Stomach smooth muscle (tissue), 2 donors: ENCODE data around the gene OR2K2.
"Not testable (repeated sequence)": the region's sequence is repeated elsewhere in the genome, so short reads cannot be mapped to it uniquely, and the experiment has no call there.

Experiments
- H3K27ac ChIP-seq: one replicate; pipeline ENCODE4 v1.7.0; 2013; ENCODE audit warnings: mild to moderate bottlenecking, low read length, inconsistent platforms
- H3K27me3 ChIP-seq, 2 donors: one replicate each; pipeline ENCODE4 v1.7.0; 2013; ENCODE audit warnings: low read length in 2 of 2; ENCODE audit not compliant: insufficient read depth in 2 of 2, control insufficient read depth in 1 of 2
- H3K36me3 ChIP-seq, 2 donors: one replicate each; pipeline ENCODE4 v1.7.0; 2013; ENCODE audit warnings: low read length in 2 of 2; ENCODE audit not compliant: control insufficient read depth in 2 of 2, insufficient read depth in 2 of 2
- H3K4me1 ChIP-seq: one replicate; pipeline ENCODE4 v1.7.0; 2013; ENCODE audit warnings: low read length; ENCODE audit not compliant: control insufficient read depth, insufficient read depth
- H3K4me3 ChIP-seq, 2 donors: one replicate each; pipeline ENCODE4 v1.7.0; 2013; ENCODE audit warnings: low read length in 2 of 2
- H3K9ac ChIP-seq, 2 donors: one replicate each; pipeline ENCODE4 v1.7.0; 2013; ENCODE audit warnings: low read length in 2 of 2, mild to moderate bottlenecking in 1 of 2
- H3K9me3 ChIP-seq, 2 donors: one replicate each; pipeline ENCODE4 v1.7.0; 2013; ENCODE audit warnings: low read length in 2 of 2; ENCODE audit not compliant: control insufficient read depth in 2 of 2
- donor health status: healthy.
- donor health status: Pancreatic carcinoma.

OR2K2 gene

DNA sequence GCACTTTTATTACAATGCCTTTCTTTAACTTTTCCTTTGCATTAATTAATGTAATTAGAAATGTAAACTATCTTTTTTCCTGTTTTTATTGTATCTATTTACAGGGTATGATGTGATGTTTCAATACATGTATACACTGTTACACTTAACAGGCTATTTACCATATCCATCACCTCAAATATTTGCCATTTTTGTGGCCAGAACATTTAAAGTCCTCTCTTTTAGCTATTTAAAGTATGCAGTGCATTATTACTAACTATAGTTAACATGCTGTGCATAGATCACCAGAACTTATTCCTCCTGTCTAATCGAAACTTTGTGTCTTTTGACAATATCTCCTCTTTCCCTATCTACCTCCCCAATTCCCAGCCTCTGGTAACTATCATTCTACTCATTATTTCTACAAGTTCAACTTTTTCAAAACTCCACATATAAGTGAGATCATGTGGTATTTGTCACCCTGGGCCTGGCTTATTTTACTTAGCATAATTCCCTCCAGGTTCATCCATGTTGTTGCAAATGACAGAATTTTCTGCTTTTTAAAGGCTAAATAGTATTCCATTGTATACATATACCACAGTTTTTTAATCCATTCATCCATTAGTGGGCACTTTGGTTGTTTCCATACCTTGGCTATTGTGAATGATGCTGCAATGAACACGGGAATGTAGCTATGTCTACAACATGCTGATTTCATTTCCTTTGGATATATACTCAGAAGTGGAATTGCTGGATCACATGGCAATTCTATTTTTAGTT lies 32.8 kb downstream of the OR2K2 start:
- H3K9me3 ChIP-seq, result no peaks in the 10 kb centered on the region
- H3K4me3 ChIP-seq, result no peak overlapping the region
- H3K27me3 ChIP-seq, result no peaks in the 10 kb centered on the region
- no peak overlapping the region for H3K9ac ChIP-seq
- no peak overlapping the region for H3K27ac ChIP-seq
- no peaks in the 10 kb centered on the region for H3K4me1 ChIP-seq
- no peaks in the 10 kb centered on the region for H3K36me3 ChIP-seq

GRCh38 chr9:111294691-111295451 lies 35.2 kb downstream of the OR2K2 start:
- H3K27ac ChIP-seq, result no peak overlapping the region
- H3K4me3 ChIP-seq, result no peak overlapping the region
- no peak overlapping the region for H3K9ac ChIP-seq
- H3K4me1 ChIP-seq, result no peaks in the 10 kb centered on the region
- H3K9me3 ChIP-seq, result no peaks in the 10 kb centered on the region
- H3K27me3 ChIP-seq, result no peaks in the 10 kb centered on the region
- no peaks in the 10 kb centered on the region for H3K36me3 ChIP-seq

- no peaks in the 10 kb centered on the region for H3K27me3 ChIP-seq
- H3K4me3 ChIP-seq, result no peak overlapping the region
- H3K4me1 ChIP-seq, result no peaks in the 10 kb centered on the region
- H3K9ac ChIP-seq, result no peak overlapping the region
- no peaks in the 10 kb centered on the region for H3K36me3 ChIP-seq
- H3K9me3 ChIP-seq, result no peaks in the 10 kb centered on the region
- no peak overlapping the region for H3K27ac ChIP-seq
Observed at GRCh38 chr9:111287127-111287526, 42.9 kb downstream of the OR2K2 start.

DNA sequence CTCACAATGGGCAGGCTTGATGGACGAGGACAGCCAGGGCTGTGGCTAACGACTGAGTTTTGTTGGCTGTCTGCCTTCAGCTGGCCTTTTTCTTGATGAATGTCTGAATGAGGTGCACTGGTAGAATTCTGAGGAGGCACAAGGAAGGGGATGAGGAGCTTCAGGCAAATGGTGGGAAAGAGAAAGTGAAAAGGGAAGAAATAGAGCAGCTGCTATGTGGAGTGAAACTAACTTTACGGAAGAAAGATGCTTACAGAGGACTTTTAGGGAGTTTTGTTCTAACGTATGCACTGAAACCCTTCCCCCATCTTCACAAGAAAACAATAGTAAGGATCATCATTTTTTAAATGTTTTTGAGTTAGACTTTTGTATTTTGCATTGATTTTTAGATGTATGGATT lies 45.3 kb downstream of the OR2K2 start:
- Histone ChIP-seq H3K36me3 (no peaks in the 10 kb centered on the region), H3K27me3 (no peaks in the 10 kb centered on the region), H3K27ac (no peak overlapping the region), H3K9ac (no peak overlapping the region), H3K4me1 (no peaks in the 10 kb centered on the region), H3K9me3 (no peaks in the 10 kb centered on the region), H3K4me3 (no peak overlapping the region)

- Histone ChIP-seq H3K36me3 (no peaks in the 10 kb centered on the region), H3K9me3 (no peaks in the 10 kb centered on the region), H3K27ac (no peak overlapping the region)
Observed at GRCh38 chr9:111282845-111283244, 47.2 kb downstream of the OR2K2 start.

DNA sequence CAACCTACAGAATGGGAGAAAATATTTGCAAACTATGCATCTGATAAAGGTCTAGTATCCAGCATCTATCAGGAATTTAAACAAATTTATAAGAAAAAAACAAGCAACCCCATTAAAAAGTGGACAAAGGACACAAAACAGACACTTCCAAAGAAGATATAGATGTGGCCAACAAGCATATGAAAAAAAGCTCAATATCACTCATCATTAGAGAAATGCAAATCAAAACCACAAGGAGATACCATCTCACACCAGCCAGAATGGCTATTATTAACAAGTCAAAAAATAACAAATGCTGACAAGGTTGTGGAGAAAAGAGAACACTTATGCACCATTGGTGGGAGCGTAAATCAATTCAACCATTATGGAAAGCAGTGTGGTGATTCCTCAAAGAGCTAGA lies 49.2 kb downstream of the OR2K2 start:
- not testable (repeated sequence) for H3K27me3 ChIP-seq, H3K9me3 ChIP-seq, H3K4me3 ChIP-seq, H3K36me3 ChIP-seq, H3K27ac ChIP-seq, H3K4me1 ChIP-seq, H3K9ac ChIP-seq

More at GRCh38 chr9:111282845-111283244, 47.2 kb downstream of the OR2K2 start:
- no peak overlapping the region for H3K4me3 ChIP-seq
- H3K4me1 ChIP-seq, result no peaks in the 10 kb centered on the region
- H3K27me3 ChIP-seq, result no peaks in the 10 kb centered on the region
- H3K9ac ChIP-seq, result no peak overlapping the region
